NCI-H774 (cell line): ENCODE measurements around the gene PDE10A.
"Not testable (repeated sequence)": the region's sequence is repeated elsewhere in the genome, so short reads cannot be mapped to it uniquely, and the experiment has no call there.

ENCODE experiments used
- DNase-seq: peaks from one replicate; lab custom pipeline; 2025; lab: John Stamatoyannopoulos, UW

Gene PDE10A

GRCh38 chr6:165548450-165548849, 114.6 kb downstream of the PDE10A start:
- DNase-seq, result no peak

DNA sequence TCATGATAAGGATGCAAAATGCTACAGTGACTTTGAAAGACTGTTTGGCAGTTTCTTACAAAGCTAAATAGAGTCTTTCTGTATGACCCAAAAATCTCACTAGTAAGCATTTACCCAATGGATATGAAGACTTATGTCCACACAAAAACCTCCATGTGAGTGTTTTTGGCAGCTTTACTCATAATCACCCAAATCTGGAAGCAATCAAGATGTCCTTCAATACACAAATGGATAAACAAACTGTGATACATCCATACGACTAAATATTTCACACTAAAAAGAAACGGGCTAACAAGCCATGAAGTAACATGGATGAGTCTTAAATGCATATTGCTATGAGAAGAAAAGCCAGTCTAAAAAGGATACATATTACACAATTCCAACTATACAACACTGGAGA, 117.2 kb downstream of the PDE10A start:
- no peak for DNase-seq

- DNase-seq, result no peak
Observed at GRCh38 chr6:165543781-165544180, 119.3 kb downstream of the PDE10A start.

GRCh38 chr6:165536911-165537310, 126.1 kb downstream of the PDE10A start:
- DNase-seq, result no peak

DNA sequence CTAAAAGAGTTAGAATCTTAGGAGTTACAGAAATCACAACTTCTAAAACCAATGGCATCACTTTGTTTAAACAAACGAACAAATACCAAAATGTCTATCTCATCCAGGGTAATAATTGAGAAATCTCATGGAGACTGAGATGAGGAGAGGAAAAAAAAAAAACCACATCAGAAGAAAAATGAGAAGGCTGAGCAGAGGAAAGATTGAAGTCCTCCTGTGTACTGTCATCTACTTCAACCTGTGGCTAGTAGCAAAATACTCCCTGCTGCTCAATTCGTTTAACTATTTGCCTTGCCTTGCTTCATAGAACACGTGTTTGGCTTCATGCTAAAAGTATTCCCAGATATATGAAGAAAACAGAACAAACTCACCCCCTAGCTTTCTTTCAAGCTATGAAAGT, 143.7 kb downstream of the PDE10A start:
- DNase-seq, result no peak

DNA sequence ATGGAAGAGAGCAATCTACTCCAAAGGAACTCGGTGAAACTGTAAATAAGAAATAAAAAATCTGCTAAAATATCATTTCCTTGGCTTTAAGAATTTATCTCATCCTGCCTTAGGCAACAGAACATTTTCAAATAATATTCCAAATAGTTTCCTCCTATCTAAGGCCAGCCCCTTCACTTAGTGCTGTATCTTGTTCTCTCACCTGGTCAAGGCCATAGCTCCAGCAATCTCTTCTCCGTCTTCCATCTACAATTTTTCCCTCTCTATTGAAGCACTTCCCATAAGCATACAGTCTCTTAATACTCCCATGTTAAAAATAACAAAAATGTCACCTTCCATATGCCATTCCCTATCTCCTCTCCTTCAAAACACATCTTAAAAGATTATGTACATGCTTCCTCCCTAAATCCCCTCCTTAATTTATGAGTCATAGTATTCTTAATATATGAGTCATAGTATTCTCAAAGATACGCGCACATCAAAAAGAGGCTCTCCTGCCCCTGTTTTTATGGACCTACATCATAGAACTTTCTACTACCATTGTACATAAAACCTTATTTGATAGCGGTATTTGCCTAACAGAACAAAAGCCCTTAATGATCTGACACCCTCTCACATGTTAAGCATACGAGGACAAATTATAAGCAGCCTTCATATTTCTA, 146.9 kb downstream of the PDE10A start:
- DNase-seq, result no peak

DNA sequence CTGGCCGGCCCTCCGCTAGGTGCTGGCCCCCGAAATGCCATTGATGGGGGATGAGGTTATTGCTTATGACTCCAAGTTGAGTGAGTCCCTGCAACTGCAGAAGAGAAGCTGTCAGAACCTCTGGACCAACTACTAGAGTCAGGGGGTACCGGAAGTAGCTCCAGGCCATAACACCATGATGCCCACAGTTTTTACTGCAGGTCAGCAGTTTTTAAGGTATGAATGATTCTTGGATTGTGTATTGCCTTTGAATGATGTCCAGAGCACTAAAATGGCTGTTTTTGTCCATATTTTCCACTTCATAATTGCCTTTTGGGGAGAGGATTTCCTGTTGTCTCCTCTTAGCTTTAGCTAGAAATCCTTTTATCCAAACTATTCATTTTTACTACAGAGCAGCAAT, 148.4 kb downstream of the PDE10A start:
- DNase-seq, result no peak

DNA sequence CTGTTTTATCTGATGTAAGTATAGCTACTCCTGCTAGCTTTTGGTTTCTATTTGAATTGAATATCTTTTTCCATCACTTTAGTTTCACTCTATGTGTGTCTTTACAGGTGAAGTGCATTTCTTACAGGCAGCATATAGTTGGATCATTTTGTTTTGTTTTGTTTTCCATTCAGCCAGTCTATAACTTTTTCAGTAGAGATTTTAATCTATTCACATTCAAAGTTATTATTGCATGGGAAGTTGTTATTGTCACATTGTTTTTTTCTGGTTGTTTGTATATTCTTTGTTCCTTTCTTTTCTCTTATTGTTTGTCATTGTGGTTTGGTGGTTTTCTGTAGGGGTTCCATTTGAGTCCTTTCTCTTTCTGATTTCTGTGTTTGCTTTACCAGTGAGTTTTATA, 151.2 kb downstream of the PDE10A start:
- DNase-seq, result no peak

DNA sequence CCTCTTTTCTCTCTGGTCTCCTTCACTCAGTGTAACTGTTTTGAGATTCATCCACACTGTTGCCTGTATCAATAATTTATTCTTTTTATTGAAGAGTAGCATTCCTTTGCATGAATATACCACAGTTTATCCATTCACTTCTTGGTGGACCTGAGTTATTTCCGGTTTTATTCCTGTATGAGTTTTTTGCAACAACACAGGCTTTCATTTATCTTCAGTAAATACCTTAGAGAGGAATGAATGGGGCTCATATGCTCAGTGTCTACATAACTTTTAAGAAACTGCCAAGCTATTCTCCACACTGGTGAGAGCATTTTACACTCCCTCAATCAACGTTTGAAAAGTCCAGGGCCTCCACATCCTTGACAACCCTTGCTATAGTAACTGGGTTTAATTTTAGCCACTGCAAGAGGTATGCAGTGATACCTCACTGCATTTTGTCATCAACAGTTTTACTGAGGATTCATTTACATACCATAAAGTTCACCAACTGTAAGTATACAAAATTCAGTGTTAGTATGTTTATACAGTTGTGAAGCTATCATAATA, 154.6 kb downstream of the PDE10A start:
- no peak for DNase-seq

DNA sequence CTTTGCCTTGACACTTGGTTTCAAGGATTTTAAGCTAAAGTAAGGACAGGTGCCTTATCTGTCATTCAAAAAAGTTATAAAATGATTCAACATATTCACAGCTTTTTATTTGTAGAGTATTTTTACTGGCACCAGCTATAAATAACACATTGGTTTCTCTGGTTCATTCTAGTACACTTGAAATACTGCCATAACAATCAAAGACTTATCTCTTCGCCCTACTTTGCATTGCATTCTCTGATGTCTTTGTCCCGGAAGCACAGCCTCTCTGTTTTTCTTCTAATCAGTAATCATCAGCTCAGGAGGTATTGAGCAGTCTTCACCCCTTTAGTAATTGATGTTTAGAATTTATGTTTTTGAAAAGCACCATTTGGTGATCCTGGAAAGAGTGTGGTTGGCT, 156.4 kb downstream of the PDE10A start:
- DNase-seq, result no peak

- not testable (repeated sequence) for DNase-seq
Observed at GRCh38 chr6:165500214-165500907, 162.7 kb downstream of the PDE10A start.

DNA sequence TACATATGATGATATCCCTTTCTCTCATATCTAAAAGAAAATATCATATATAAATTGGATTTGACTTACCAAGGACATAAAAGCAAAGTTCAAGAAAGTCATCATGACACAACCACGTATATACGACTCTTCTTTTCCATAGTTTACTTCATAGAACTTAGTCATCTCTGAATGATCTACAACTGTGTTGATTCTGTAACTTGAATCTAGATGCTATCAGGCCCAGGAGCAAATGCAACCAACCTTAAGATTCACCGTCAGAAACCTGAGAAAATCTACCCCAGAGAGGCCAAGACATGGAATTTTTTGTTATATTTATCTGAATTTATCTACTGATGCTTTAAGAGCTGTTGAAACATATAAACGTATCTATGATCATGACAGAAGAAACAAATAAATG, 165.6 kb downstream of the PDE10A start:
- no peak for DNase-seq

DNA sequence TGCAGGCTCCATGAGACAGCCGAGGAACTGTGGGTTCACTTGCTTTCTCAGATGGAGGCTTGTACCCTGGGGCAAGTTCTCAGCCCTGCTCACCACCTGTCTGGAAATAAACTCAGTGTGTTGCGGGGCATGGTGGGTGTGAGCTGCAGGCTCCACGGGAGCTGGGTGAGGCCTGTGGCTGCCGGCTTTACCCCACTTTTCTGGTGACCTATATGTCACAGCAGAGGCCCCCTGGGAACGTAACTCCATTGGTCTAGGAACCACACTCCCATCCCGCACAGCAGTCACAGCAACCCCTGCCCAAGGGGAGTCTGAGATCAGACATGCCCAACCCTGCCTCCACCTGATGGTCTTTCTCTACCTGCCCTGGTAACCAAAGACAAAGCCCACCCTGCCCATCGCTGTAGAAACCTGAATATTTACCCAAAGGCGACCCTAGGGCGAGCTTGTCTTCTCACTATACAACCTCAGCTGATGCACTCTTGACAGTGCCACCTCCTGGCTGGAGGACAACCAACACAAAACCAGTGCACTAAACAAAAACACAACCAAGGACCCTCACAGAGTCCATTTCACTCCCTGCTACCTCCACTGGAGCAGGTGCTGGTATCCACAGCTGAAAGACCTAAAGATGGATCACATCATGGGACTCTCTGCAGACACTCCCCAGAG, 174.3 kb downstream of the PDE10A start:
- no peak for DNase-seq

GRCh38 chr6:165487950-165488349, 175.1 kb downstream of the PDE10A start:
- DNase-seq, result no peak

GRCh38 chr6:165487347-165487746, 175.7 kb downstream of the PDE10A start:
- DNase-seq, result no peak

DNA sequence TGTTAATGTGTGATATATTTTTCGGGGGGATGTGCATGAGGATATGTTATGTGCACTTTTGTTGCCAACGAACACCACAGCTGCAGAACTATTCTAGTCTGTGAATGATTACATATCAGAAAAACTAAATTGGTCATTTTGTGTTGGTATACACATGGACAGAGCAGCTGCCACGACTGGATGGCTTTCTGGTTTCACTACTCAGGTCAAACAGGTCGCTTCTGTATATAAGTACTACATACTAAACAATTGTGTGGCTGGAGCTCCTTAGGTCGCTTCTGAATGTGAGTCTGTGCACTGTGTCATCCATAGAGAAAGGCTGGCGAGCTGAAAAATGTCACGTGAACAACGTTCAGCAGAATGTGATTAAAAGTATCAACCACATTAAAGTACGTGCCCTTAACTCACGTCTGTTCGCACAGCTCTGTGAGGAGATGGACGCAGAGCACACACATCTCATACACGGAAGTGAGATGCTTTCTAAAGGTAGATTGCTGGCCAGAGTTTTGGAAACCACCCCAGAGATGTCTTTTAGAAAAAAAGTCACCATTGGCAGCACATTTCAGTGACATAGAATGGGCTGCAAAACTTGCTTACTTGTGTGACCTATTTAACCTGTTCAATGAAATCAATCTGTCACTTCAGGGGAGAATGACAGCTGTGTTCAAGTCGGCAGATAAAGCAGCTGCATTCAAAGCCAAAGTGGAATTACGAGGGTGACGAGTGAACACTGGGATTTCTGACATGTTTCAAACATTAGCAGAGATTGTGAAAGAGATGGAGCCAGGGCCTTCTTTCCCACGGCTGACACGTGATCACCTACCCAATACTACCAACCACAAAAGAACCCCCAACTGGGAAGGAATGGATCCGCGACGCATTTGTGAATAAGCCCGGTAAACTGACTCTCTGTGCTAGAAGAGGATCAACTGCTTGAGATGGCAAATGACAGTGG, 176.6 kb downstream of the PDE10A start:
- no peak for DNase-seq

- DNase-seq, result no peak
Observed at GRCh38 chr6:165484178-165484889, 178.7 kb downstream of the PDE10A start.

- no peak for DNase-seq
Observed at GRCh38 chr6:165481921-165482320, 181.1 kb downstream of the PDE10A start.

DNA sequence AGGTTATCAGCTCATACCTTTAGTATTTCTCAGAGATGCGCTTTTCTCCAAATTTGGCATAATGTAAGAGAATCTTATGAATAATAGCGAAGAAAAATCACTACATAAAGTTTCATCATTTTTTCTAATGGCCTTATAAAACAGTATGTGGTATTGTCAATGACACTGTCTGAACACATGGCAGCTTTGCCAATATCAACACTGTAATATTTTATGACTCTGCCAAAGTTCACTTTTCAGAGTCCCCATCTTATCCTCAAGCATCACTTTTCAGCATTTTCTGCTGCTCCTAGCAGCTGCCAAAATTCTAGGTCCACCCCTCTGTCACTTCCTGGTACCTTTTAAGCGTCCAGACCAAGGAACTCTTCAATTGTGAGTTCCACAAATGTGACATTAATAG, 182.1 kb downstream of the PDE10A start:
- DNase-seq, result no peak

- no peak for DNase-seq
Observed at GRCh38 chr6:165478581-165478980, 184.5 kb downstream of the PDE10A start.

DNA sequence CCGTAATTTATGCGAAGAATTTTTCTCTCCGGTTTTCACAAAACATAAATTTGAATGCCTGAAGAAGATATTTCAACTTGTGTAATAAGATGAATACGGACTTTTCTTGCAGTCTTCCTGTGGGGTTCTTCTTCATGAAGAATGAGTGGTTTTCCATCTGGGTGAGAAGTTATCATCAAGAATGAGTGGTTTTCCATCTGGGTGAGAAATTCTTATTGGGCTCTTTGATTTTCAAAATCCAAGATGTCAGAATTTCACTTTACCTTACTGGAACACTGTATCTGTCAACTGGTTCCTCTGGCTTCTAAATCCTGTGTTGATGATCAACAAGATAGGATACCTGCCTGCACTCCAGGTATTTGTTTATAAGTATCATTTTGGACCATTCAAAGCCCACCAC, 193.6 kb downstream of the PDE10A start:
- DNase-seq, result no peak
